Thoracic aorta (tissue), 2 donors: ENCODE data around the gene FCRL3. TPM values are rescaled to one million over a fixed set of nuclear protein-coding genes. Genes with fewer than 3 reads are reported as not detected.

Experiments used
- ATAC-seq: fragments of 150-250 bp; one replicate; pipeline ENCODE4 v1.8.0; 2017; ENCODE audit warnings: low read depth; ENCODE audit not compliant: insufficient number of reproducible peaks, low FRiP score
- DNase-seq: peaks from one replicate; pipeline ENCODE4 v3.0.0-alpha.2; 2020; ENCODE audit warnings: low spot score
- H3K27ac ChIP-seq, 2 donors: fragments of 200-600 bp; sonication (generic); 1 replicate in 1 of 2; 2 replicates in 1 of 2; pipeline ENCODE4 v1.5.1; 2016; ENCODE audit warnings: mild to moderate bottlenecking in 2 of 2, moderate library complexity in 2 of 2
- H3K27me3 ChIP-seq: fragments of 200-600 bp; sonication (generic); replicated peaks from 2 replicates; pipeline ENCODE4 v1.6.0; 2016; ENCODE audit warnings: mild to moderate bottlenecking; ENCODE audit not compliant: insufficient read depth
- H3K36me3 ChIP-seq: fragments of 200-600 bp; sonication (generic); one replicate; pipeline ENCODE4 v1.5.1; 2016
- H3K4me1 ChIP-seq, 2 donors: fragments of 200-600 bp; sonication (generic); 1 replicate in 1 of 2; 2 replicates in 1 of 2; pipeline versions ENCODE4 v1.5.1 to v1.6.0; 2016; ENCODE audit warnings: low read depth in 2 of 2, mild to moderate bottlenecking in 1 of 2; ENCODE audit not compliant: control insufficient read depth in 1 of 2
- H3K4me3 ChIP-seq: fragments of 200-600 bp; sonication (generic); 2 replicates; pipeline ENCODE4 v1.5.1; 2016; ENCODE audit warnings: mild to moderate bottlenecking
- H3K9me3 ChIP-seq: fragments of 200-600 bp; sonication (generic); 2 replicates; pipeline ENCODE4 v1.5.1; 2016
- total RNA-seq, 2 donors: library from RNA; depleted of rRNA; stranded (reverse); fragments of >200 nt; gene quantifications; one replicate each; pipeline versions ENCODE4 v1.1.0 to v1.2.3, GENCODE V29; 2016
- TF ChIP-seq, protein P1 (sequence below): fragments of 200-600 bp; sonication (generic); IDR thresholded peaks from one replicate; pipeline ENCODE4 v1.5.1; 2019; ENCODE audit warnings: antibody characterized with exemption

FCRL3 gene
- total RNA-seq, 2 donors from 2014 or later, result not detected

DNA sequence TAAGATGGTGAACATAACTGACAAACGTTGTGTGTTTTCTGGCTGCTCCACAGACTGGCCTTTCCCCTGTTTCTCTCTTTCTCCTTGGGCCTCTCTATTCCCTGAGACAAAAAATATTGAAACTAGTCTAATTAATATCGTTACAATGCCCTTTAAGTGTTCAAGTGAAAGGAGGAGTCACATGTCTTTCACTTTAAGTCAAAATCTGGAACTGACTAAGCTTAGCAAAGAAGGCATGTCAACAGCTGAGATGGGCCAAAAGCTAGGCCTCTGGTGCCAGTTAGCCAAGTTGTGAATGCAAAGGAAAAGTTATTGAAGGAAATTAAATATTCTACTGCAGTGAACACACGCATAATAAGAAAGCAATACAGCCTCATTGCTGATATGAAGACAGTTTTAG is 32.2 kb upstream of the FCRL3 start:
- DNase-seq, result no peak

DNA sequence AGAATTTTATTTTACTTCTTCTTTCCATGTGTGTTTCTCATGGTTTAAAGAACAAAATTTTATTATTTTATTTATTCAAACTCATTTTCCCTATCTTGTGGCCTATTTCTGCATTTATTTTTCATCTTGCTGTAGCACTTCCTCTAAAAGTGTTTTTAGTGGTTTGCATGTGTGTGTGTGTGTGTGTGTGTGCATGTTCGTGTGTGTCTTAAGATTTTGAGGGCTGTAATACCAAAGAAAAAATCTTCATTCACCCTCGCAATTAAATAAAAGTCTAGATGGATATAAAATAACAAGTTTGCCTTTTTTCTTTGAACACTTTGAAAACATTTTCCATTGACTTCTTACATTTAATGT is 24.6 kb upstream of the FCRL3 start:
- Histone ChIP-seq H3K27me3 (no peaks in the 10 kb centered on the region), H3K27ac (no peak overlapping the region), H3K4me3 (no peak overlapping the region), H3K4me1 (no peaks in the 10 kb centered on the region), H3K36me3 (no peaks in the 10 kb centered on the region), H3K9me3 (no peaks in the 10 kb centered on the region)
- no peak for DNase-seq
- ATAC-seq, result no peak
- TF ChIP-seq, protein P1, sequence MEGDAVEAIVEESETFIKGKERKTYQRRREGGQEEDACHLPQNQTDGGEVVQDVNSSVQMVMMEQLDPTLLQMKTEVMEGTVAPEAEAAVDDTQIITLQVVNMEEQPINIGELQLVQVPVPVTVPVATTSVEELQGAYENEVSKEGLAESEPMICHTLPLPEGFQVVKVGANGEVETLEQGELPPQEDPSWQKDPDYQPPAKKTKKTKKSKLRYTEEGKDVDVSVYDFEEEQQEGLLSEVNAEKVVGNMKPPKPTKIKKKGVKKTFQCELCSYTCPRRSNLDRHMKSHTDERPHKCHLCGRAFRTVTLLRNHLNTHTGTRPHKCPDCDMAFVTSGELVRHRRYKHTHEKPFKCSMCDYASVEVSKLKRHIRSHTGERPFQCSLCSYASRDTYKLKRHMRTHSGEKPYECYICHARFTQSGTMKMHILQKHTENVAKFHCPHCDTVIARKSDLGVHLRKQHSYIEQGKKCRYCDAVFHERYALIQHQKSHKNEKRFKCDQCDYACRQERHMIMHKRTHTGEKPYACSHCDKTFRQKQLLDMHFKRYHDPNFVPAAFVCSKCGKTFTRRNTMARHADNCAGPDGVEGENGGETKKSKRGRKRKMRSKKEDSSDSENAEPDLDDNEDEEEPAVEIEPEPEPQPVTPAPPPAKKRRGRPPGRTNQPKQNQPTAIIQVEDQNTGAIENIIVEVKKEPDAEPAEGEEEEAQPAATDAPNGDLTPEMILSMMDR, result no peak

More for the DNA sequence above, 32.2 kb upstream of the FCRL3 start:
- no peaks in the 10 kb centered on the region for H3K36me3 ChIP-seq
- no peak overlapping the region for H3K27ac ChIP-seq
- no peak for ATAC-seq
- no peaks in the 10 kb centered on the region for H3K4me1 ChIP-seq
- no peak overlapping the region for H3K4me3 ChIP-seq
- TF ChIP-seq, protein P1, result no peak
- no peaks in the 10 kb centered on the region for H3K9me3 ChIP-seq
- H3K27me3 ChIP-seq, result no peaks in the 10 kb centered on the region

DNA sequence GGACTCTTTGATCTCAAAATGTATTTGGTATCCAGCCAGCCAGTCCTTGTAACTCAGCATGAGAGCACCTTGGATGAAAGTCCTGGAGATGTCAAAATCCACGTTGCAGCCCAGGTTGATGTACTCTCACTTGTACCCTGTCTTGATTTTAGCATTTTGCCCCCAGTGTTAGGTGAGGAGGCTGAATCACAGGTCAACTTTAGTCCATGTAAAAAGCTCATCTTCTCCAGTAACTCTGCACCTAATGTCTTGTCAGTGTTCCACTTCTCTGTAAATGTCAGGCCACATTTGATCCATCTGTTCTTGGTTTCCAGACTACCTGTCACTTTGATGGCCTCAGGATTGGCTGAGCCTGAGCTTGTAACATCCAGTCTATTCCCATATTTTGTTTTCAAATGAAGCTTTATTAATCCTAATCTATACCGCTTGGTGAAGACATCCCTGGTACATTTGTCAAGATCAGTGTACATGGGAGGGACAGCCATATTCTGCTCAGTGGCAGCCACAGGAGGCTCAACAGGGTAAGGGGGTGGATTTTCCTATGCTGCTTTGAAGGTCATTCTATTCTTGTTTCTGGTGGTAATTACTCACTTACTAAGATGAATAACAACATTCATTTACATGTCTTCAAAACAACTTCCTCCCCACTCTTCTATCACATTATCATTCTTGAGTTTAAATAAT is 24.1 kb upstream of the FCRL3 start:
- TF ChIP-seq, protein P1, result no peak
- no peaks in the 10 kb centered on the region for H3K36me3 ChIP-seq
- DNase-seq (no peak), ATAC-seq (no peak)
- H3K27me3 ChIP-seq, result no peaks in the 10 kb centered on the region
- H3K4me1 ChIP-seq, result no peaks in the 10 kb centered on the region
- no peak overlapping the region for H3K4me3 ChIP-seq
- no peaks in the 10 kb centered on the region for H3K9me3 ChIP-seq
- no peak overlapping the region for H3K27ac ChIP-seq

DNA sequence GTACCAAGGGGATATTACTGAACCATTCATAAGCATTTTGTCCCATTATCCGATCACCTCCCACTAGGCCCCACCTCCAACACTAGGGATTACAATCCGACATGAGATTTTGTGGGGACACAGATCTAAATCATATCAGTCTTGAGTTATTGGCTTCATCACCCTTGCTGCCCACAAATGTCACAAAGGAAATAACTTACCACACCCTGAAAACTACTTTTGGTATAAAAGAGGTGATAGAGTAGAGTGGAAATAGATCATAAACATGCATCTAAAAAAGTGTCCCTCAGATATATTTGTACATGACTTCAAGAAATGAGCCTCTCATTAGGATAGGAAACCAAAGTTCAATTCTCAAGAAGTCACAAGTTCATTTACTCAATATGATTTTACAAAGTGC is 22.6 kb upstream of the FCRL3 start:
- DNase-seq (no peak), ATAC-seq (no peak)
- H3K27ac ChIP-seq, result no peak overlapping the region
- TF ChIP-seq, protein P1, result no peak
- H3K4me3 ChIP-seq, result no peak overlapping the region
- H3K4me1 ChIP-seq, result no peaks in the 10 kb centered on the region
- H3K36me3 ChIP-seq, result no peaks in the 10 kb centered on the region
- H3K9me3 ChIP-seq, result no peaks in the 10 kb centered on the region
- H3K27me3 ChIP-seq, result no peaks in the 10 kb centered on the region

DNA sequence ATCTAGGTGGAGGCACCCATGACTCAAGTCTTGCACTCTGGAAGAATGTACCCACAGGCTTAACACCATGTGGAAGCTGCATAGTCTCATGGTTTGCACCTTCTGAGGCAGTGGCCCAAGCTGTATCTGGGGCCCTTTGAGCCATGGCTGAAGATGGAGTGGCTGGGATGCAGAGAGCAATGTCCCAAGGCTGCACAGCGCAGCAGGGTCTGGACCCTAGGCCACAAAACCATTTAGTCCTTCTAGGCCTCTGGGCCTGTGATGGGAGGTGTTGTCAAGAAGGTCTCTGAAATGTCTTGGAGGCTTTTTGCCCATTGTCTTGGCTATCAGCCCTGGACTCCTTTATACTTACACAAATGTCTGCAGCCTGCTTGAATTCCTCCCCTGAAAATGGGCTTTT is 21.4 kb upstream of the FCRL3 start:
- Histone ChIP-seq H3K4me3 (no peak overlapping the region), H3K9me3 (no peaks in the 10 kb centered on the region), H3K27ac (no peak overlapping the region), H3K27me3 (no peaks in the 10 kb centered on the region), H3K36me3 (no peaks in the 10 kb centered on the region), H3K4me1 (no peaks in the 10 kb centered on the region)
- ATAC-seq (no peak), DNase-seq (no peak)
- TF ChIP-seq, protein P1, result no peak
